GF-D8 (cell line): Measurements from ENCODE around the gene MYO5B.

Experiments
- DNase-seq: peaks from one replicate; lab custom pipeline; 2025; lab: John Stamatoyannopoulos, UW

MYO5B gene

DNA sequence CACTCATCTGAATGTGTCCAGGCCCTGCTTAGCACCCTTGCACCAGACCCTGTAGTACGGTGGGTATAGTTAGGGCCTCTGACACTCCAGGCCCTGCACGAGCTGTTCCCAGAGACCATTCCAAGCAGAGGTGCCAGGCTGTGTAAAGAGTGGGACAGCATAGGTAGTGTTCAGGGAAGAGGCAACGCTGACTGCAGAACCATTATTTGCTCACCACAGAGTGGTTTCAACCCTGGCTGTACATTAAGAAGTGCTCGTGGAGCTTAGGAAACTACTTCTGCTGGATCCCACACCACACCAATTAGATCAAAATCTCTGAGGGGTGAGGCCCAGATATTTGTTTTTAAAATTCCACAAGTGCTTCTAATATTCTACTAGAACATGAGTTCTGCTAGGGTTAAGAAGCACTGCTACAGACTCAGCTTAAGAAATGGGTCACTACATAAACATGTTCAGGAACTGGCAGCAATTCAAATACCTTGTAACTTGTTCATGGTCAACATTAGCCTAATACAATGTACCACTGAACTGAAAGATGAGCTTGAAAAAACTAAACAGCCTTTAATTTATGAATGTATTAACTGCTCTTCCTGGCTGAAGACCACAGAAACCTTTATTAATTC is 183.0 kb downstream of the MYO5B start:
- DNase-seq = no peak

DNA sequence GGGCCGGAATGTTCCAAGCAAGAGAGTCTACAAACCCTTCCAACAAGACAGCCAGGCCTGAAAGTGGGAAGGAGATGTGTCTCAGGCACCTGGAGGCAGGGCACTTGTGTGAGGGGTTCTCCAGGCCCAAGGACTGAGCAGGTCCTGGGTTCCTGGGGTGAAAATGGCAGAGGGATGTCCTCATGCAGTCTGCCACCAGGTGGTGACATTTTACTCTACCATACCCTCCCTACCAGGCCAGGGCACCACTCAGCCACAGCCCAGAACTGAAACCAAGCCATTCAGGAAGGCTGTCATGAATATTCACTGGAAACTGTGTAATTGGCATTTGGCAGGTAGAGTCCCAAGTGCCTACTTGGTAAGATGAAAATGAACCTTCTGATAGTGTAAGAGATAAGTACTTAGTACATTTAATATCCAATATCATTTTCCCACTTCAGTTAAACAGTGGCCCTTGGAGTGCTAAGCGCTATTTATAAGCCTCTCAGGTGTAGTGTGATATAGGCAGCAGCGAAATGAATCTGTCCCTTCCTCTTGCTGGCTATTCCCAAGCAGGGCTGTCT is 185.1 kb downstream of the MYO5B start:
- DNase-seq = no peak

DNA sequence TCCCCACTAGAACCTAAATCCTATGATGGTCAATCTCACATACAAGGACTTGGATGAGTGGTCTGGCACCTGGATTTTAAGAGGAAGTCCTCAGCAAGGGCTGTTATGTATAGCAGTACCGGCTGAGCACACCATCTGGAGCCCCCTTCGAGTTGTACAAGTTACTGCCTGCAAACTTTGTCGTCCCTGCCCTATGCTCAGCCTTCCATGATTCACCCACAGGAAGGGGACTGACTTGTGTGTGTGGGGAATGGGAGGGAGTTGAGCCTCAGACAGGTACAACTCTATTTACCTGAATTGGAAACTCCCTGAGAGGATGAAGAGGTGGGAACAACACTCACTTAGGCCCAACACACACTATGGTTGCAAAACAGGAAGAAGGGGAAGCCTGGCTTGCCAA is 186.6 kb downstream of the MYO5B start:
- DNase-seq = no peak

DNA sequence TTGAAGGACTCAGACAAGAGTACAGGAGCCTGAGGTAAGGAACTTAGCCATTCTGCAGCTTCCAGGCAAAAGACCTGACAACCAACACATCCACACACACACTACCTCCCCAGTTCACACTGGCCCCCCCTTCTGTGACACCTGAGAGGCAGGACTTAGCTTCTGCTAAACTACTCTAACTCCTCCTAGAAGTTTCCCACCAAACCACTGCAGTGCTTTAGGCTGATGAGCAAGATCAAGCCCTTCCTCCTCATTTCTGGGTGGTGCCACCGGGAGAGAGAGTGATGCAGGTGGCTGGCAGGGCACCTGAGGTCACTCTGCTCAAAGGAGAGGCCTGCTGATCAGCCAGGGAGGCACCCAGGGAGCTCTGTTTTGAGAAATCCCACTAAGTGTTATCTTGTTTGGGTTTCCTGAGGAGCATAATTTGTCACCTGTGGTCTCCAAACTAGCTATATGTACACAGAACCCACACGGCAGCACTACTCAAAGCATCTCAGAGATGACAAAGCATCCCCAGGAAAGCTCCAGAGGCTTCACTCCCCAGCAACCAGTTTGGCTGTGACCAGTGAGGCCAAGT is 188.4 kb downstream of the MYO5B start:
- DNase-seq = no peak

DNA sequence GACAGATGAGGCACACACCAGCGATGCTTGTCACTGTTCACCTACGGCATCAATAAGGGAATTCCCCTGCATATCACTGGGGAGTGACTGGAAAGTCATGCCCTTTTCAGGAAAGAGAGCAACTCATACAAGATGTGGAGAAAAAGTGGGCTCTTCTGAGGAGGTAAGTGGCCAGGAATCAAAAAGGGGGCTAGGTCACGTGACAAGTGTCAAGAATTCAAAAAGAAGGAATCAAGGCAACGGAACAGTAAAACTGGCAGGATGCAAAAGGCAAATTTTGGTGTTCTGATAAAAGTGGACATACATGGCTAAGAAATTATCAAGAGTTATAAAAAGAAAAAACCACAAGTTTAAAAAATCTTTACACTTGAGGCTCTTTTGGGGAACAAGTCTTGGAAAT is 190.9 kb downstream of the MYO5B start:
- DNase-seq = no peak

DNA sequence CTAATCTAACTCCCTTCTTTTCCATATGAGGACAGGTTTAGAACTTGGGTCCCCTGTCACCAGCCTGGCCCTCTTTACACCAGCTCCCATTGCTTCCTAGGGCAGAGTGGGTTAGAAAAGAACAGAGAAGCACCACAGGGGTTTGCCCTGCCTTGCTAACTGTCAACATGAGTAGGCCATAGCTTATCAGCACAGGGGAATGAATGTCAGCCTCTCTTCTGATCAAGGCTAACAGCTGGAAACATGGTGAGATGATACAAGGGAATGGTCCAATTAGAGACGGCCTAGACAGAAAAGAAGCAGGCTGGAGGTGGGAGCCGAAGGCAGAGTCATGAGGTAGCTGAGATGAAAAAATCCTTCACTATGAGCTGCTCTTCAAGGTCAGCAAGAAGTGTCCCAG is 192.2 kb downstream of the MYO5B start:
- DNase-seq = no peak

DNA sequence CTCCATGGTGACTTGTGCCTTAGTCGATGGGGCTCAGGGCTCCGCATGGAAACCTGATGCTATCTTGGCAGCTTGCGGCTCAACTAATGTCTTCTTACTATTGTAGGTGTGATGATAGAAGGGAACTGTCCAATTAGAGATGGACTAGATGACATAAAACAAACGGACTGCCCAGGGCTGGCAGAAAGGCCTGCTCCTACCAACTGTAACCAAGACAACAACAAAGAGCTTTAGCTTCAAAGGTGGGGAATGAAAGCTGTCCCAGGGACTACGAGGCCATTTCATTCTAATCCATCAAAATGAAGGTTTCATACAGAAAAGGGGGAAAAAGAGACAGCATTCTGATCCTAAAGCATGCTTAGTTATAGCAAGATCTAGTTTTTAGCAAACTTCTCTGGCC is 194.7 kb downstream of the MYO5B start:
- DNase-seq = no peak

- DNase-seq = no peak
Observed at GRCh38 chr18:49999128-49999527, 195.8 kb downstream of the MYO5B start.

GRCh38 chr18:49997558-49997957 is 197.4 kb downstream of the MYO5B start:
- DNase-seq = no peak

DNA sequence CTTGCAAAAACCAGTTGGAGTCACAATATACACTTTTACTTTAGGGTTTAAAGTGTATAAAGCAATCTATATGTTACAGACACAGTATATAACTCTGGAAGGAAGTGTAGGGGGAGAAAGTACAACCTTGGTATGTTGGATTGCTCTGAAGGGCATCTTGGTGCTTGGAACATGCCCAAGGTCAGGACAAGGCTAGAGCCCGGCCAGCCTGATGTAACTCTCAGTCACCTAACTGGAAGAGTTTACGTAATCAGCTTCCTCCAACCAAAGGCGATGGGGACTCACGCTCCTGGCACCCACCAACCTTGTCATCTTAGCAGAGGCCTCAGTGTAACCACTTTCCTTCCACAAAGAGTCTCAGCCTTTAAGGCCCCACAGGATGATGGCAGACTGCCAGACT is 200.5 kb downstream of the MYO5B start:
- DNase-seq = no peak

DNA sequence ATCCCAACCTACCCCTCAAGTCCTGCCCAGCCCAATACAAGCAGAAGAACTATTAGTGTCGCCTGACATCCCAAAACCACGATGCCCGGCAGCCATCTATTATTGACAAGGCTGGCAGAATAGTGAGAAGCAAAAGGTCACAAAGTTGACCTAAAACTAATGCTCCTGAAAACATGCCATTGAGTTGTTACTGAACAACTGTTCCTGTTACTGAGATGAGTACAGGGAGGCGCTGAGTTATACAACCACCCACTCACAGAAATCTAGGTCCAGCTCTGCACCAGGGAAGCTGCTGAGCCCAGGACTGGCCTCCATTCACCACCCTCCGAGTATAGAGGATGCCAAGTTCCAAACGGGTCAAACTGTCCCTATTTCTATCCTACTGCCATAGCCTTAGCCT is 201.6 kb downstream of the MYO5B start:
- no peak for DNase-seq

DNA sequence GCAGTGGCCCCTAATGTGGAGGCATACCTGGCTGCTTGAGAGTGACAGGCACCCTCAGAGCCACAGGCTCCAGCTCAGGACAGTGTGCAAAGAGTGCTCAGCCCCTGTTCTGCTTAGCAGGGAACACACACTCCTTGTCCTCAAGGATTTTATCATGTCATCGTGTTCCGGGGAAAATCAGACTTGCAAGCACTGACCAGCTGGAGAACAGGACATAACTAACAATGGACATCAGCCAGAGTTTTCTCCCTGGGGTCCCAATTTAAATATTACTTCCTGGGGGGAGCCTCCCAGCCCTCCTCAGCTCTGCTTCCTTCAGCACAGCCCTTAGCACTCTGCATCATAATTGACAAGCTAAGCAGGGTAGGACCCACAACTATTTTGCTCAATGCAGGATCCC is 206.2 kb downstream of the MYO5B start:
- no peak for DNase-seq

GRCh38 chr18:49988101-49988500 is 206.8 kb downstream of the MYO5B start:
- no peak for DNase-seq

GRCh38 chr18:49985236-49985635 is 209.7 kb downstream of the MYO5B start:
- no peak for DNase-seq

DNA sequence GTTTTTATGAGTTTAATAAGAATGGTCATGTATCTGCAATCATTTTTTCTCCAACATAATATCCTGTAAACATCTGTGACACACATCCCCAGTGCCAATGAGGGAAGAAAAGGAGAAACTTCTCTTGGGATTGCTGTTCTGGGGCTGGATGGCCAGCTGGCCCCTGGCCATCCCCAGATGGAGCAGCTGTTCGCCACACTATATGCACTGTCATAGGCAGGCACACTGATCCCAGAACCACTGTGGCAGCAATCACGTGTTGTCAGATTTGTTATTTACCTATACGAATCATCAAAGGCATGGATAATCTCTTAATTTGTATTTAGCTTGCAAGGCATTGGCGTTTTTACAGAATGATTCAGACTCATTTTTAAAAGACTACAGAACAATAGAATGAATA is 214.1 kb downstream of the MYO5B start:
- DNase-seq = no peak

DNA sequence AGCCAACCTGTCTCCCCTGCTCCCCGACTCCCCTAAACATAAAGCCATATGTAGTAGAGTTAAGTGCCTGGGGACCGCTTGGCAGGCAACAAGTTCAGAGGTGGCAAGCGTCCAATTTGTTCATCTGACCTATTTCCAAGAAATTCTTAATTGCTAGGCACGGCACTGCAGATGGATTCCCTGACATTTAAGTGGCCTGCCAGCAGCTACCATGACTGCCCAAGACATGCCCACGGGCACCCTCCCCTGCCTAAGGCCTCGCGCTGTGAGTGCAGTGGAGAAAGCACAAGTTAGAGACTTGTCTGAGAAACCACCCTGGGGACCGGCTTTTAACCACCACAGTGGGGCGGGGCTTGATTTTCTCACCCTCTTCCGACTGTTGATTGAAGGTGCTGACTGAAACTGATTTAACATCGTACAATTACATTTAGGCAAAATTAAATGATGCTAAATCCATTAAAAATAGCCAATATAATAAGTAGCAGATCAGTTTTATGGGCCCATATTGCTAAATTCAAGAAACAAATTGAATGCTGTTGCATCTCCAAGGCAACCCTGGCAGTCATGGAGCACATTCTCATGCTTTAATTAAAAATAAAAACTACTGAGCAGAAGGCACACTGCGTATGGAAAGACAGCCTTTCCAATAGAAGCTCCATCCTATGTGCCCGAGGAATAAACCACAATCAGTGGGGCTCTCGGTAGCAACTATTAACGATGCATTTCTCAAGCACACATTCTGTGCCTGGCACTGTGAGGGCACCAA is 218.0 kb downstream of the MYO5B start:
- no peak for DNase-seq

GRCh38 chr18:49976001-49976400 is 218.9 kb downstream of the MYO5B start:
- DNase-seq = no peak

- no peak for DNase-seq
Observed at GRCh38 chr18:49974079-49974478, 220.9 kb downstream of the MYO5B start.

DNA sequence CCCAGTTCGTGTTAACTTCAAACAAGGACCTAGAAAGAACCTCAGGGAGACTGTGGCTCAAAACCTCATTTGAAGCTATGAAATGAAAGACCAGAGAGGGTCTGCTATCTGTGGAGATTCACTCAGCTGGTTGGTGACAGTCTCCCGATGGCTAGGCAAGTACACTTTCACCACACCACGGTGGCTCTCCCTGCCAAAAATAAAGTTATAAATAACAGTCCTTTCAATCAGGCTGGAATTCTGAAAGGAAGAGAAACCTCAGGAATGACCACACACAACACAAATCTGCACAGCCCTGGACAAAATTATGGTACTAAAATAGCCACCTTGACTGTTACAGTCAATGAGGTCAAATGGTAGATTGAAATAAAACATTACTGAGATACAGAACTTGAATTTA is 221.4 kb downstream of the MYO5B start:
- DNase-seq = no peak

DNA sequence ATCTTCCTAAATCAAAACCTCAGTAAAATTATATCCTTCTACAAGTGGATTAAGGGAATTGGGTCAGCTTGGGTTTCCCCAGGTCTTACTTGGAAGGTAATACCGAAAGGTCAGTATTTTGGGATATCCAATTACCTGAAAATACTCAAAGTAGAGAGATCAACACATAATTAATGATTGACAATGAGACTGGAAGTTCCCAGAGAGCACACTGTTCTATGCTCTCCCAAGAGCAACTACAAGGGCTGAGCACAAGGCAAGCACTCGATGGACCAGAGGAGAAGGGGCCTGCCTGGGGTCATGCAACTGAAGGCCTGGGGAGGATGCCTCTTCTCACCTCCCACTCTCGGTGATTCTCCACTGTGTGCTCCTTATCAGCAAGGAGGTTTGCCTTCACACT is 222.4 kb downstream of the MYO5B start:
- no peak for DNase-seq

DNA sequence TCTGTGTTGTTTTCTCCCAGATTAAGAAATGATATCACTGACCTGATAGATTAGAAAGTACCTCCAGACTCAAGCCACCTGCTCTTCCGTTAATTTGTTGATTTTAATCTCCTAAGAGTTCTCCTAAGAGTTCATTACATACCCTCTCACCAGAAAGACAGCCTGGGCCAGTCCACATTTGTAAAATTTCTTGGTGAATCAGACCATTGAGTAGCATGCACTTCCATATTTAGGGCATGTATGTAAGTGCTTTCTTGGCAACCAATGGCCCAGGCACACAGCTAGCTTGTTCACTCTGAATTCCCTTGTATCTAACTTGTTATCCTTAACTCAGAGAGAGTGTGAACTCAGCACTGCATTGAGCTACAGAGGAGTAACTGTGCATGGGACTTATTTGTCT is 223.5 kb downstream of the MYO5B start:
- DNase-seq = no peak

- no peak for DNase-seq
Observed at GRCh38 chr18:49970319-49970718, 224.6 kb downstream of the MYO5B start.

DNA sequence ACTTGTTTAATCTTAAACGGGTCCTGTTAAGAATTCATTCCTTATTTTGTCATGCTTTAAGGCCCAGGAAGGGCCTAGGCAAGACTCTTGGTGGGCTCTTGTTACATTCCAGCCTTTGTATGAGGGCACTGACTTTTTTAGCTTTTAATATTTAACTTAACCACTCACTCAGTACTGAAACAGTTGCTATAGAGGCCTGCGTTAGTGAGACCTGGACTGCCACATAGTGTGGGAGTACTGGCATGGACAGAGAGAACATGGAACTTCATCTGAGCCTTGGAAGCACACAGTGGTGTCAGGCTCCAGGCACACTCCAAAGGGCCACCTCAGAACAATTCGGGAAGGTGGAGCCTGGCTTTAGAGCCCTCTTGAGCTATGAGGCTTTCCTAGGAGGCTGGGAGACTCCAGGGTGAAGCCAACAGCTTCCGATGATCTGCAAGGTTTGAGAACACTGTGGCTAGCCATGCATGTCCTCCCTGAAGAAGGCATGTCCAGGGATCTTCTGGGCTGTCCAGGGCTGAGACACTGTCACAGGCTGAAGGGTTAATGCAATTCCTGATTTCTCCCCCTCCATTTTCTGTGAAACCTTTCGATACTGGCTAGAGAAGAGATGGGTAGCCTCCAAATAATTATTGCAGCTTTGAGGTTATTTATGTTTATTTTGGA is 226.2 kb downstream of the MYO5B start:
- DNase-seq = no peak
